ENCODE data around the gene SOX13.

The SOX13 gene

DNA sequence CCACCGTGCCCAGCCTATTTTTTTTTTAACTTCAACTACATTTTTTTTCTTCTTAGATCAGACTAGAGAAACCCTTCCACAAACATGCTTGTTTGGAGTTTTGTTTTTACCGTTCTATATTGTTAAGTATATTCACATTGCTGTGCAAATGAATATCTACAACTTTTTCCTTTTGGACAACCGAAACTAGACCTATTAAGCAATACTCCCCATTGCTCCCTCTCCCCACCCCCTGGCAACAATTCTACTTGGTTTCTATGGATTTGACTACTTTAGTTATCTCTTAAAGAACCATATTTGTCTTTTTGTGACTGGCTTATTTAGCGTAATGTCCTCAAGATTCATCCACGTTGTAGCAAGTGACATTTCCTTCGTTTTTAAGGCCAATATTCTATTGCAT is 59.8 kb downstream of the SOX13 start:
- no peak for DNase-seq

DNA sequence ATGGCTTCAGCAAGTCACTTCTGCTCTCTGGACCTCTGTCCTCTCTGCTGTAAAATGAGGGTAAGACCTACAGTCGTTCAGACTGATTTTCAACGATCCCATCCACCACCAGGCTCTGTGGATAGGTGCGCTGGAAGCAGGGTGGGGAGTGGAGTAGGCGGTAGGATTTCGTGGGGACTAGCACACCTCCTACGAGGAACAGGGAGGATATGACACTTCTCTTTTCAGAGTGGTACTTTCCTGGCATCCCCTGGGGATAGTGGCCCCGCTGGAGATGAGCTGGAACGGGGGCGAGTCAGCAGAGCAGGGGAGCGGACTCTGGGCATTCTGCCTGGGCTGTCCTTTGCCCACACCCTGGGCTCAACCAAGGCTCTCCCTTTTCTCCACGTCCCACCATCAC is 61.2 kb downstream of the SOX13 start:
- DNase-seq = no peak

DNA sequence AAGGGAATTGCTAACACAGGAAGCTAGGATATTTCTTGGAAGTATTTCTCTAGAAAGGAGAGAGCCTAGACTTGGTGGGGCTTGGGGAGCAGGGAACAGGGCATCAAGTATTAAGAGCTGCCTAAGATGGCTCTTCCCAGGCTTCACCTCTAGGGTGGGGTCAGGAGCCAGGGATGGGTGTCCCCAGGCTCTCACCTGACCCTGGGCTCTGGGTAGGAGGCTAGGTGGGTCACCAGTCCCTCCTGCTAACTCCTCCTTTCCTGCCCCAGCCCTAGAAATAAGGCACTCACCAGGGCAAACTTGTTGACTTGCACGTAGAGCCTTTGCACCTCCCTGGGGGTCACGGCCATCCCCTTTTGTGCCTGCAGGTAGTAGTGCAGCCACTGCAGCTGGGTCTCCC is 63.9 kb downstream of the SOX13 start:
- DNase-seq = no peak

DNA sequence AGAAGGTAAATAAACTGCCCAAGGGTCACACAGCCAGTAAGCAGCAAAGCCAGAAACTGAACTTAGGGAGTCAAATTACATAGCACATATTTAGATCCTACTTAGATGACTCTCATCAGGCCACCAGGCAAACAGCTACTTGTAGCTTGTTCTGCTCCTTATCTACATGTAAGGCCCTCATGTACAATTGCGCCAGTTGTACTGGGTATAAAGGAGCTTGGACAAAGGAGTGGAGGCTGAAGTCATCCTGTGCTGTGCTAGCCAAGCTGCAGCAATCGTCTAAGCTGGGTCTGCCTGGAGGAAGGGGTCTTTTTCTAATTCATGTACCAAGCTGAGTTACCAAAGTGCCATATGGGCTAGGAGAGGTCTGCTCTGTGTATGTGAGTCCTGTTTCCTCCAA is 66.2 kb downstream of the SOX13 start:
- no peak for DNase-seq

DNA sequence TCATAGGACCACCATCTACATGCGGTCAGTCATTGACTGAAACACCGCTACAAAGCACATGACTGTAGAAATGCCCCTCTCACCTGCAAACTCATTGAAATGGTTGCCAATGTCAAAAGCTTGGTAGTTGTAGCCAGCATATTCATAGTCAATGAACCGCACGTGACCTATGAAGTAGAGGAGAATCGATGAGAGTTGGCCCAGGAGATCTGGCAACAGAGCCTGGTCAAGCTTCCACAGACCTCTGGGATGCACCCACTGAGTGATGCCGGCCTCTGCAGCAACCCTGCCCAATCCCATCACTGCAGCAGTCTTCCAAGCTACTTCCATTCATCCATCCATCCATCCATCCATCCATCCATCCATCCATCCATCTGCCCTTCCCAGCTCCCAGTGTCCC is 67.0 kb downstream of the SOX13 start:
- DNase-seq = no peak

DNA sequence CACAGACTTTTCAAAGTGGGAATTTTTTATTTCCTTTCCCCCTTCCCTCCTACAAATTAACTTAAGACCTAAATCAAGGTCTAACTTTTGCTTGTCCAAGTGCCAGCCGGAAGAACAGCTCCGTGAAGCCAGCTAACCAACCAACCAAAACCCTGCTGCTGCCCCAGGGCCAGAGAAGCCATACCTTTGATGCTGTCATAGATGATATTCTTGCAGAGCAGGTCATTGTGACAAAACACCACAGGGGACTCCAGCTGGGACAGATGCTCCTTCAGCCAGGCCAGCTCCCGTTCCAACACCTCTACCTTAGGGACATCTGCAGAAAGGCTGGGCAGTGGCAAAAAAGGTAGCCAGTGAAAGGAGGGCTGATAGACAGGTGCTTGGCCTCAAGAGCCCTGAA is 68.2 kb downstream of the SOX13 start:
- DNase-seq = no peak

DNA sequence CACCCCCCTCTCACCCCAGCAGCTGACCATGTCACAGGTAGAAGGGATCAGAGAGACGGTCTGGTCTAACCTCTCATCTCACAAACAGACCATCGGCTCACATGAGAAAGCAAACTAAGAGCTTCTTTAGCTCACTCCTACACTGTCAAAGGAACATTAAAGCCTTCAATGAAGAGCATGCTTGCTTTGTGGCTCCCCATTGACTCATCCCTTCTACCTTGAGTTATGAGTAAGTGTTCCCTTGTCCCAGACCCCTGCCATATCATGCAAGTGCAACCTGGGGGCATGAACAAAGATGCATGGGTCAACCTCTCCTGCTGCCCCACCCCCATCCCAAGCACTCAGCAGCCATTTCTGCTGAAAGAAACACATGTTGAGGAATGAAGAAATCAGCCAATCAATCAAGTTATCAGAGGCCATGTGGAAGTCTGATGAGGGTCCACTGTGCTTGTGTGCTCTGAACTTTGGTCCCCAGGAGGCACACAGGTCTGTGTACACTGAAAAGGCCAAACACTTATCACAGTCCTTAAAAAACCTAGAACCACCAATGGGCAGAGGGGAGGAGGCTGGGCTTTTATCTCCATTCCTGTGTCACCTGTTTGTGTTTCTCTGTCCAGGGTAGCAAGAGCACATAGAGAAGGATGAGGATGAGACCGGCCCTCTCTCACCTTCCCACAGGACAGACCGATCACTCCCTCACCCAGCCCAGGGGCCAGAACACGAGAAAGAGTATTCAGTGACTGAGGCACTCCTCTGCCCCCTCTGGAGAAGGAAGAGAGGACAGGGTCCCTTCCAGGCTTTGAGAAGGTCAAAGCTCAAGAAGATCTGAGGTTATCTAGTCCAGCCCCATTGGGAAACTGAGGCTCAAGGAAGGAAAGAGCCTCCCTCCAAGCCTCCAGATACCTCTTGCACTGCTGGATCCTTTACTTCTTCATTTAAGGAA is 69.4 kb downstream of the SOX13 start:
- DNase-seq = no peak

DNA sequence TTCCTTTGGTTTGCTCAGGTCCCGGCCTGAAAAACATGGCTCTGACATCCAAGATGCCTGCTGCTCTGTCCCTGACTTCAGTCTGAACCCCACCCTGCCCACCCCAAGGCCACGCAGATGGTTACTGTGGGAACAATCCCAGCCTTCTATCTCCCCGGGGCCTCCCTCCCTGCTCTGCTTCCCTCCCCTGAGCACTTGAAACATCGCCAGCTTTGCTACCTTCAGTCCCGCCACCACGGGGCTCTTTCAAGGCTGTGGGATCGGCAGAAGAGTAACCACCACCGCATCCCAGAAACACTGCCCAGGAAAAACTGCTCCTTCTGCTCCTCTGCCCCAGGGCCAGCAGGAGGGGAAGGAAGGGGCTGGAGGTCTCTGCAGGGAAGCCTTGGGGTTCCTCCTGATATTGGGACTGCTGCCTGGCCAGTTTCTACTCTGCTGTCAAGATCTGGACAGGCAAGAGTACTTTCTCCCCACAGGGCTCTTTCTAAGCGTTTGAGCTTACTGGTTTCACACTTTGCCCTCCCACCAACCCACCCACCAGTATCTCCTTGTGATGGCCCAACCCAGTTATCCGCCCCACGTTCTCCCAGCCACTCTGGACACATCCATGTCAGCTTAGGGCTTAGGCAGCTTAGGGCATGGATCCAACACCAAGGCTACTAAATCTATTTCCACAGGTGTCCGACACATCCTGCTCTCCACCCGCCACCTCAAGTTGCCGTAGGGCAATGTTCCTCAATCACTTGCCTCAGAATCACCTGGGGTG is 70.5 kb downstream of the SOX13 start:
- no peak for DNase-seq

DNA sequence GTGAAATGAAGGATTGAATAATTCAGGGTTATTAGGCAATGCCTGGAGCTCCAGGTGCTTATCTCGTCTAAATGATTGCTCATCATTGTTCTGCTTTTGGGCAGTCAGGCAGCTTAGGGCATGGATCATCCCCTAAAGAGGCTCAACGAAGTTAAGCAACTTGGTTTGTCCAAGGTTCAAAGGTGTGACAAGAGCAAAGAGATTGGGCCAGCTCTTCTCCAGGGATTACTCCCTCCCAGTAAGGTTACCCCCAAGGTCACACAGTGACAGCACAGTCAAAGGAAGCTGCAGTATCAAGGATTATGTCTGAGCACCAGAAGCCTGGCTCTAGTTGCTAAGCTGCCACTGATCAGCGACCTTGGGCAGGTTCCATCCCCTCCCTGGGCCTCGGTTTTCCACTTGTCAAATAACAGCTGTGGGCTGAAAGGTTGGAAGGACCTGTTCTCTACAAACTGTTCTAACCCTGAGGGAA is 72.2 kb downstream of the SOX13 start:
- no peak for DNase-seq

DNA sequence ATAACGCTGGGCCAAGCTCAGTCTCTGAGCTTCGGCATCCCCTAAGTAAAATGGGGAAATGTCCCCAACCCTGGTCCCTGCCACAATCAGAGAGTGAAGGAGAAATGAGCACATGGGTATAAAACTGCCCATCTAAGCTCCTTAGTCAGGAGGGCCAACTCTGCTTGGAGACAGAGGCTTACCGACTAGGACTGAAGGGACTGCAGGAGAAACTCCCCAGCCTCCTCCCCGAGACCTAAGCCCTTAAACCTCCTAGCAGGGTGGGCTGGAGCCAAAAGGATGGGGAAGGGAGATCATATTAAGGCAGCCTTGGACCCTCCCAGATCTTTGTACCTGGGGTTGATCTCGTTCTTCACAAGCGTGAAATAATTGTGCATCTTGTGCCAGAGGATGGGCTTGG is 73.4 kb downstream of the SOX13 start:
- no peak for DNase-seq

DNA sequence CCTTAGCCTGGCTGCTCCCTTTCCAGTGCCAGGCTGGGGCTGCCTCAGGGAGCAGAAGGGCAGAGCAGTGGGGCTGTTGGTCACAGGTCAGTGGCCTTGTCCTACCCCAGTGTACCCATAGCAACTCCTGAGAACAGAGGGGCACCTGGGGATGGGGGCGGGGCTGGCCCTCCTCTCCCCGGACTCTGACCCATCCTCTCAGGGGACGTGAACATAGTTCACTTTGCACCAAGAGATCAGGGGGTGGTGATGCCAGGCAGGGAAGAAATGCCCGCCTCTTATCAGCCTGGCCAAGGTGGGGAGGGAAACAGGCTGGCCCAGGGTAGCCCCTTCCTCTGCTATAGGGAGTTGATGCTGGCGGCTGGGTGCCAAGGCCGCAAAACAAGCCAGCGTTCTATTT is 74.0 kb downstream of the SOX13 start:
- DNase-seq = no peak

DNA sequence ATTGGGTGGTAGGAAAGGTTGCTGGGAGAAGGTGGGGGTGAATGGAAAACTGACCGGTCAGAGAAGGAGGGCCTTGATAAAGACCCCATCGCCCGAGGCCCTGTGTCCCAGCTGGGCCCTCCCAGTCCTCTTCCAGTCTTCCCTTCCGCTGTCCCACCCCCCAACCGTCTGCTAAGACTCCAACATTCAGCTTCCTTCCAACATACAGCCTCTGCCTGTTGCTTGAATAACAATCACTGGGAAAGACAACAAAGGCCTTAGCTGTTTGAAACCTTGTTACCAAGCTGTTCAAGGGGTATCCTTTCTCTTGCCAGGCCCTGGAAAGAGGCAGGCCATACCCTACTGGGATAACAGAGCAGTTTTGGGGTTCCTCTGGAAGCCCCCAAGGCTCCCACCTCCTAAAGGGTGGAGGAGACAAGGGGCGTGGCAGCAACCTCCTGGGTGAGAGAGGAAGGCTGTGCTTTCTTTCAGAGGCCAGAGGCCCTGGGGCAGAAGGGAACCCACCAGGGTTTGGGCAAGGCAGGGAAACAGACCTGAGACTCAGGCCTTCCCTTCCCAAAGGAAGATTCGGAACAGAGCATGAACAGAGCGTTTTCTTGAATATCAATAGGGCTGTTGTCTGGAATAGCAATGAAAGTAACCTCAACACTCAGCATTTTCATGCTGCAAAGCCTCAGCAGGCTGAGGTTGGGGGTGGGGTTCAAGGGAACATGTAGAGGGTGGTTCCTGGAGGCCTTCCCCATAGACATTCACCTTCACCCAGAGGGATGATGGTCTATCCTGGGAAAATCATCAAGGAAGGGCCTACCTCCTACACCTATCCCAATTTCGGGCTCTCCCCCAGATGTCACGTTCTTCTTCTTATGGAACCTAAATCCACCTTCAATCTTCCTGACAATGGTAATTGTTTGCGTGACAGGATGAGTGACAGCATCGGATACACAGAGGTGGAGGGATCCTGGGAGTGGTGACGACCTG is 74.8 kb downstream of the SOX13 start:
- no peak for DNase-seq

DNA sequence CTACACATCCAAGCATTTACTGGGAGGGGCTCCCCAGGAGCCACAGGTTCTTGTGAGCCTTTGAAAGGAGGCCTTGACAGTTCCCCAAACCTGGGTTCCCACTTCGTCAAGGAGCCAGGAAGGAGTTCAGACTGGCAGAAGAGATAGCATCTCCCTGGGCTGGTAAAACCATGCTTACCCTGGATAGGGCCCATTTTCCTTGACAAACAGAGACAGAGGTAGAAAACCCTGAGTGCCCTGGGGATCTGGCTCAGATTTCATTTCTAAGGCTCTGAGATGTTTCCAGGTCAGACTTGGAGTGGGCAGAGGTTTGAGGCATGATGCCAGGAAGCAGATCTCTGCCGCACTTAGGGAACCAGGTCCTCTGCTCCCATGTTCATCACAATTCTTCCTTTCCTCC is 76.2 kb downstream of the SOX13 start:
- DNase-seq = no peak

DNA sequence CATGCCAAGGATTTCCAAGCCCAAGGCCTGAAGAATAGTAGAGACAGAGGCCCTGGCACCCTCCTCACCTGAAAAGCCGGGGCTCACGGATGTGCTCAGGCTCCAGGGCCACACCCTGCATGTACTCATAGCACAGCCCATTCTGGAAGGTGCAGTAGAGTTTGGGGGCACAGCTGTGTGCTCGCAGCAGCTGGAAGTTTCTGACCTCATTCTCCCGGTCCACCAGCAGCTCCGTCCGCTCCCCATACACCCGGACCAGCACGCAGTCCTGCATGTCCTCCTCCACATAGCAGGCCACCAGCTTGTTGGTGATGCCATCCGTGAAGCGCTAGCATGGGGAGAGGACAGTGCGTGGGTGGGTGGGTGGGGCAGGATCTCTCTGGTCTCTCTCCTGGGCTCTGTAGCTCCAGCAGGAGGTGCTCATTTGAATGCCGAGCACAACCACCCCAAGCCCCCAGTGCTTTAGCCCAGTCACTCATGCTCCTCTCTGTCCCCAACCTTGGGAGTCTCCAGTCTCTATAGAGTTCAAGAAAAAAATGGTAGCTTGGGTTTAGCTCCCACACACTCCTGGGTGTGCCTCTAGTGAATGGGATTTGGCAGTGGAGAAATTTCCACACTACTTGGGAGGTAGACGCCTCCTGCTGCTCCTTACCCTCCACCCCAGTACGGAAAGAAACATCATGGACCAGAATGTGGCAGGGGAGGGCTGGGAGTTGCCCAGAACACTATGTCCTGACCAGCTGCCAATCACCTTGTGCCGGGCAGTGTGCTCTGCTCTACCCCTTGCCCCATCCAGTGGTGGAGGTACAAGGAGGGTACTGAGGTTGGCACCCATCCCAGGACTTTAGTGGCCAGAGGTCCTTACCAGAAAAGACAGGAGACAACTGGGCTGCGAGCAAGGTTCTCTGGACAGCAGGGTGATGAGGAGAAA is 77.0 kb downstream of the SOX13 start:
- DNase-seq = no peak

DNA sequence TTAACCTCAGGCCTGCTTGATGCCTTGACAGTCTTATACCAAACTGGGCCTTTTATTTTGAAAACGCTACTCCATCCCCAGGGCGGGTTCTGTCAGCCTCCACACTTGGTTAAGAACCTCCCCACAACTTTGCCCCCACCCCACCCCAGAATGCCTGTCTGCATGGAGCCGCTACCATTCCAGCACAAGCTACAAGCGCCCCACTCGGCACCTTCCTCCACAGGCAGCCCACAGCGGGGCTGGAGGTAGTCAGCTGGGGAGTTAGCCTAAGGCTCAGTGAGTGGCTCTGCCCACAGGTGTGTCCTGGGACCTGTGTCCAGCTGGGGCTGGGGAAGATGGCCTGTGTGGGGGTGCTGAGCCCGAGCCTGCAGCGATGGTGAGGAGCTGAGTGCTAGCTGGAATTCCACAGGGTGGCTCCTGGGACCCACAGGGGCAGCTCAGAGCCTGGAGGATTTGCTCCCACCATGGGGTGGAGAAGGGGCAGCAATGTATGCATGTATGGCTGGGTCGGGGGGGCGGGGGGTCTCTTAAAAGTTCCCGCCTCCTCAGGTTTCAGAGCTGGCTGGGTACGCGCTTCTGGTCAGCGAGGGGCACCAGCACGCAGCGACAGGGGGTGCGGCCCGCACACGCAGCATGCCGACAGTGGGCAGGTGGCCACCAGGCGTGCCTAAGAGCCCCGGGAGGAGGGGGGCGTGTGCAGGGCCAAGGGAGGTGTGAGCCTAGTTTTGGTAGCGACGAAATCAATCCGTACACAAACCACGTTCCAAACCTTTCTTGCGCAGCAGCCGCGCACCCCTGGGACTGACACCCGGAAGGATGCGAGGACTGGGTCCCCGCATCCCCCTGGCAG is 78.0 kb downstream of the SOX13 start:
- peak in 1 of 2 donors; percentile 10 for DNase-seq

DNA sequence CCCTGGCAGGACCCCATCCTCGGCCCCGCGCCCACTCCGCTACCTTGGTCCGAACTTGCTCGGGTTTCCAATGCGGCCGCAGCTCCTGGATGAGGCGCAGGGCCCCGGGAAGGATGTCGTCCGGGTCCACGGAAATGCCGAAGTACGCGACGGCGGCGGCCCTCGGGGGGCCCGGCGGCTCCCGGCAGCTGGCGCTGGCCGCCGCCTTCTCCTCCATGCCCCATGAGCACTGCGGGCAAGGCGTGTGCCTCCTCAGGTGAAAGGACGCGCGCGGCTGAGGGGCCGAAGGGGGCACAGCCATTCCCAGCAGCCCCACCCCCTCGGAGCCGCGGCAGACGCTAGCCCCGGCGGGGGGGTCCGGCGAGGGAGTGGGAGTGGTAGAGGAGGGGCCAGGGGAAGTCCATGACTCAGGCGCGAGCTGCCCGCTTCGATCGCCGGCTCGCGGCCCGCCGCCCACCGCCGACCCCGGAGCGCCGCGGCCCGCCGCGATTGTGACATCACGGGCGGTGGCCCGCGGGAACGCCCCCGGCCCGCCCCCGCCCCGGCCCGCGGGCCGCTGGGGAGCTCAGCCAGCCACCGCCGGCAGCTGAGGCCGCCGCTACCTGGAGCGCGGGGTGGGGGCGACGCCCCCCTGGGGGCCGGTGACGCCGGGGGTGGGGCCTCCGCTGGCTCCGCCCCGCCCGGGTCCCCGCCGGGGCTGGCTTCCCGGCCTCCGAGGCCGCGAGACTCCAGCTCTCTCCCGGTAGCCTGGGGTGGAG is 78.8 kb downstream of the SOX13 start, which contains the start of gene ETNK2:
Gene ETNK2, minus strand, starts transcription at position 493 of the 758 bp plus-strand sequence. Its CDS starts 192 bp downstream, at position 301.
- DNase-seq = peak; percentile 59 to 73

DNA sequence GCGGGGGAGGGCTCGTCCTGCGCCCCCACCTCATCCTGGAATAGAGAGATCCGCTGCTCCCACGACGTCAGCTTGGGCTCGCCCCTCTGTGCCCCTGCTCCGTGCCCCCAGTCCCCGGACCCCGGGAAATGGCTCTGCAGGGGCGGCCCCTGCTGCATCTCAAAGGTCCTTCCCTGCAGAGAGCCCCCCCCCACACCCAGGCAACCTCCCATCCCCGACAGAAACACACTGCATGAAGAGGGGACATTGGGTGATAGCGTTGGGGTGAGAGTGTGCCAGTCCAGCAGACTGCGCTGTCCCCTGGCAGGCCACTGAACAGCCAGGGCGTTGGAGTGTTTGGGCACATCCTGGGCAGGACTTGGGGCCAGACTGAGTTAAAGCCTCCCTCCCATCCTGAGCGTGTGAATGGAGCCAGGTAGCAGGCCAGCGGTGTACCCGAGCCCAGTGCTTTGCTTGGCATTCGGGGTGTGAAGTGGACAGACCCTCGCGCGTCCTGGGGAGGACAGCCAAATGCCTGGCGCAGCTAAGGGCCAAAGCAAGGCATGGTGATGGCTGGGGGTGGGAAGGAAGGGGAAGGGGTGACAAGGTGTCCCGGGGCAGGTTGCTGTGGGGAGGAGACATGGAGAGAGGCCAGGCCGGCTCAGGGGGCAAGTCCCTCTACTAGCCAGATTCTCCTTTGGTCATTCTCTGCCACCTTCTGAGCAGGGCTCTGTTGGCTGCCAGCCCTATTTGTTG is 79.6 kb downstream of the SOX13 start:
- no peak for DNase-seq

DNA sequence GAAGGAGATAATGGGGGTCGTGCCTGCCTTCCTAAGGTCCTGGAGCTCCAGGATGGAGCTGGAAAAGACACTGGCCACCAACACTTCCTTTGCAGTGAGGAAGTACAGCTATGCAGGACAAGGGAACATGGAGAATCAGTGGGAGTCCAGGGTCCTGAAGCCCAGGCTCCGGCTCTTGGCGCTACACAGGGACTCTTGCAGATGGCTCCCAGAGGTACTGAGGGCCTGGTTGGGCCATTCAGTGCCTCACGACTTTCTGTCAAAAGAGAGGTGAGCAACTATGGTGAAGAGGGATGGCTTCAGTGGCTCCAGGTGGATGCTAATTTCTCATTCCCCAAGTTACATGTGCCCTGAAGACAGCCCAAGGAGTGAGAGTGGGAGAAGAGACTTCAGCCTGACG is 80.8 kb downstream of the SOX13 start:
- DNase-seq = no peak
